Activated naive CD4-positive, alpha-beta T cell treated with anti-CD3 and anti-CD28 coated beads for 36 hours (primary cell): ENCODE data around the gene RBL1. TPM values are rescaled to one million over a fixed set of nuclear protein-coding genes. Genes with fewer than 3 reads are reported as not detected.
A peak's percentile ranks its signal among the peaks of the same experiment; 100 is the strongest.
"Not testable (repeated sequence)": the region's sequence is repeated elsewhere in the genome, so short reads cannot be mapped to it uniquely, and the experiment has no call there.

Experiments
- CTCF ChIA-PET: fragments of 350-600 bp; sonication (Branson Sonifier 250); formaldehyde crosslinking; loops from one replicate; lab custom pipeline; 2021; ENCODE audit warnings: antibody characterized with exemption; lab: Charles Lee
- DNase-seq: peaks from one replicate; pipeline ENCODE4 v3.0.0-alpha.2; 2020
- H3K27ac Mint-ChIP-seq: one replicate; pipeline ENCODE4 v1.8.0; 2021; ENCODE audit warnings: mild to moderate bottlenecking, mixed read lengths
- H3K27me3 Mint-ChIP-seq: one replicate; pipeline ENCODE4 v1.8.0; 2021; ENCODE audit warnings: low read depth, mixed read lengths
- H3K36me3 Mint-ChIP-seq: one replicate; pipeline ENCODE4 v1.8.0; 2021; ENCODE audit warnings: low read depth, mixed read lengths
- H3K4me1 Mint-ChIP-seq: one replicate; pipeline ENCODE4 v1.8.0; 2021; ENCODE audit warnings: low read depth, mixed read lengths
- H3K4me3 Mint-ChIP-seq: one replicate; pipeline ENCODE4 v1.8.0; 2021; ENCODE audit warnings: mild to moderate bottlenecking, moderate library complexity, mixed read lengths
- H3K9me3 Mint-ChIP-seq: one replicate; pipeline ENCODE4 v1.8.0; 2021; ENCODE audit warnings: mixed read lengths
- intact Hi-C: fragments of 100-400 bp; cut with micrococcal nuclease; formaldehyde crosslinking; loops from one replicate; pipeline ENCODE4 v1.15.1; 2023
- total RNA-seq, 2 experiments: library from RNA; stranded (reverse); gene quantifications; one replicate each; pipeline ENCODE4 v1.2.3, GENCODE V29; 2021

The RBL1 gene, protein sequence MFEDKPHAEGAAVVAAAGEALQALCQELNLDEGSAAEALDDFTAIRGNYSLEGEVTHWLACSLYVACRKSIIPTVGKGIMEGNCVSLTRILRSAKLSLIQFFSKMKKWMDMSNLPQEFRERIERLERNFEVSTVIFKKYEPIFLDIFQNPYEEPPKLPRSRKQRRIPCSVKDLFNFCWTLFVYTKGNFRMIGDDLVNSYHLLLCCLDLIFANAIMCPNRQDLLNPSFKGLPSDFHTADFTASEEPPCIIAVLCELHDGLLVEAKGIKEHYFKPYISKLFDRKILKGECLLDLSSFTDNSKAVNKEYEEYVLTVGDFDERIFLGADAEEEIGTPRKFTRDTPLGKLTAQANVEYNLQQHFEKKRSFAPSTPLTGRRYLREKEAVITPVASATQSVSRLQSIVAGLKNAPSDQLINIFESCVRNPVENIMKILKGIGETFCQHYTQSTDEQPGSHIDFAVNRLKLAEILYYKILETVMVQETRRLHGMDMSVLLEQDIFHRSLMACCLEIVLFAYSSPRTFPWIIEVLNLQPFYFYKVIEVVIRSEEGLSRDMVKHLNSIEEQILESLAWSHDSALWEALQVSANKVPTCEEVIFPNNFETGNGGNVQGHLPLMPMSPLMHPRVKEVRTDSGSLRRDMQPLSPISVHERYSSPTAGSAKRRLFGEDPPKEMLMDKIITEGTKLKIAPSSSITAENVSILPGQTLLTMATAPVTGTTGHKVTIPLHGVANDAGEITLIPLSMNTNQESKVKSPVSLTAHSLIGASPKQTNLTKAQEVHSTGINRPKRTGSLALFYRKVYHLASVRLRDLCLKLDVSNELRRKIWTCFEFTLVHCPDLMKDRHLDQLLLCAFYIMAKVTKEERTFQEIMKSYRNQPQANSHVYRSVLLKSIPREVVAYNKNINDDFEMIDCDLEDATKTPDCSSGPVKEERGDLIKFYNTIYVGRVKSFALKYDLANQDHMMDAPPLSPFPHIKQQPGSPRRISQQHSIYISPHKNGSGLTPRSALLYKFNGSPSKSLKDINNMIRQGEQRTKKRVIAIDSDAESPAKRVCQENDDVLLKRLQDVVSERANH
- 10 to 100 TPM; 32.9 to 36.2 TPM for total RNA-seq

- Mint-ChIP-seq H3K27ac (peak within 1 kb of the TSS; percentile 100), H3K36me3 (peaks cover 24% of the 10 kb centered on the region), H3K27me3 (no peaks in the 10 kb centered on the region), H3K9me3 (no peaks in the 10 kb centered on the region), H3K4me3 (peak within 1 kb of the TSS; percentile 92), H3K4me1 (peaks cover 37% of the 10 kb centered on the region)
- peak; percentile 91 for DNase-seq
- intact Hi-C loops = loop anchor here (1.0 to 10.0 kb wide), 7 partner anchors 51 to 939 kb away; partner anchors contain the start of genes BLCAP, RPRD1B, SAMHD1 and TTI1
- CTCF ChIA-PET = interaction anchor here (1.2 to 2.3 kb wide), 3 partner anchors 13 to 96 kb away, joined by 3 to 8 read pairs (median 5); no protein-coding TSS in a partner anchor
Observed at GRCh38 chr20:37095599-37096414, at the start of gene RBL1. TSS of gene RBL1 (minus strand) at chr20:37095997. CDS start at chr20:37095928, 69 bp downstream.

GRCh38 chr20:37144856-37145404, 49.1 kb upstream of the RBL1 start:
- Mint-ChIP-seq H3K9me3 (no peaks in the 10 kb centered on the region), H3K4me3 (no peak overlapping the region)
- CTCF ChIA-PET = no interaction called here

GRCh38 chr20:37142708-37143107, 46.9 kb upstream of the RBL1 start:
- DNase-seq = no peak
- H3K4me1 Mint-ChIP-seq = no peaks in the 10 kb centered on the region
- H3K36me3 Mint-ChIP-seq = no peaks in the 10 kb centered on the region
- H3K9me3 Mint-ChIP-seq = no peaks in the 10 kb centered on the region
- H3K4me3 Mint-ChIP-seq = no peak overlapping the region
- no peak overlapping the region for H3K27ac Mint-ChIP-seq
- intact Hi-C loops = no loop called here
- CTCF ChIA-PET = no interaction called here
- no peaks in the 10 kb centered on the region for H3K27me3 Mint-ChIP-seq

More at GRCh38 chr20:37144856-37145404, 49.1 kb upstream of the RBL1 start:
- no peaks in the 10 kb centered on the region for H3K4me1 Mint-ChIP-seq
- H3K36me3 Mint-ChIP-seq = no peaks in the 10 kb centered on the region
- no peaks in the 10 kb centered on the region for H3K27me3 Mint-ChIP-seq
- no peak for DNase-seq
- intact Hi-C loops = no loop called here
- H3K27ac Mint-ChIP-seq = no peak overlapping the region

DNA sequence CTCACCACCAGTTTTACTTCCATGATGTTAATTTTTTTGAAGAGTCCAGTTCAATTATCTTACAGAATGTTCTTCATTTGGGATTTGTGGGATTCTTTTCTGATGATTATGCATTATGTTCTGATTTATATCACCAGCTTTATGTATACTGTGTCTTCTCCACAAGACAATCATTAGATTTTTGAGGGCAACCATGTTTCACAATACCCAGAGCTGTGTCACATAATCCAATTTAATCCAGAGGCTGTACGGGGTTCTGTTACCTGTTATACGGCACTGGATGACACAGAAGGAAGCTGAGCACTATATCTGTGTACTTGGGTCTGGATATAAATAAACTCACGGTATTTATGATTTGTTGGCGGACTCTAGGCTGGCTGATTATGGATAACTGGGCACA, 41.8 kb upstream of the RBL1 start:
- intact Hi-C loops = no loop called here

DNA sequence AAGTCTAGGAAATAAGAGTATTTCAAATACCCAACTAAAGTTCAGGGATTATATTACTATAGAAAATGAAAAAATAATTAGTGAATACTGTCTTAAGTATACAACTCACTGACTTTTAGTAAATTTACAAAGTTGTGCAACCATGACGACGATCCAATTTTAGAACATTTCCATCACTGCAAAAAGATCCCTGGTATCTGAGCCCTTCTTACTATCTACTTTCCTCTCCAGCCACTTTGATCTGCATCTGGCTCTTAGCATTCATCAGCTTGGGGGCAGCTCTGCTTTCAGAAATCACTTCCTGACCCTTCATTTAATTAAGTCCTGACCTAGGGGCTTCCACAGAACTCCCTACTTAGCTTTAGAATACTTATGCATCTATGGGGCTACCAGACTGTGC, 38.2 kb upstream of the RBL1 start:
- intact Hi-C loops = no loop called here
- CTCF ChIA-PET = no interaction called here
- Mint-ChIP-seq H3K9me3 (no peaks in the 10 kb centered on the region), H3K36me3 (no peaks in the 10 kb centered on the region), H3K27ac (no peak overlapping the region), H3K4me3 (no peak overlapping the region), H3K27me3 (no peaks in the 10 kb centered on the region), H3K4me1 (no peaks in the 10 kb centered on the region)
- no peak for DNase-seq

More for the DNA sequence above, 41.8 kb upstream of the RBL1 start:
- H3K4me3 Mint-ChIP-seq = no peak overlapping the region
- CTCF ChIA-PET = interaction anchor here (0.5 kb wide), 1 partner anchor 1145 kb away, joined by 4 read pairs; no protein-coding TSS in a partner anchor
- H3K27me3 Mint-ChIP-seq = no peaks in the 10 kb centered on the region
- no peaks in the 10 kb centered on the region for H3K9me3 Mint-ChIP-seq
- H3K4me1 Mint-ChIP-seq = no peaks in the 10 kb centered on the region
- H3K36me3 Mint-ChIP-seq = no peaks in the 10 kb centered on the region
- no peak for DNase-seq
- no peak overlapping the region for H3K27ac Mint-ChIP-seq

GRCh38 chr20:37131486-37131885, 35.7 kb upstream of the RBL1 start:
- no peak for DNase-seq
- Mint-ChIP-seq H3K36me3 (no peaks in the 10 kb centered on the region), H3K4me3 (no peak overlapping the region), H3K27me3 (no peaks in the 10 kb centered on the region), H3K27ac (no peak overlapping the region), H3K4me1 (no peaks in the 10 kb centered on the region), H3K9me3 (no peaks in the 10 kb centered on the region)
- intact Hi-C loops = no loop called here
- CTCF ChIA-PET = interaction anchor here (1.0 kb wide), 1 partner anchor 60 kb away, joined by 3 read pairs; no protein-coding TSS in a partner anchor

GRCh38 chr20:37128803-37129202, 33.0 kb upstream of the RBL1 start:
- DNase-seq = no peak
- CTCF ChIA-PET = no interaction called here
- intact Hi-C loops = no loop called here
- Mint-ChIP-seq H3K9me3 (peaks cover 2% of the 10 kb centered on the region), H3K4me3 (no peak overlapping the region), H3K36me3 (no peaks in the 10 kb centered on the region), H3K4me1 (no peaks in the 10 kb centered on the region), H3K27ac (no peak overlapping the region), H3K27me3 (no peaks in the 10 kb centered on the region)

DNA sequence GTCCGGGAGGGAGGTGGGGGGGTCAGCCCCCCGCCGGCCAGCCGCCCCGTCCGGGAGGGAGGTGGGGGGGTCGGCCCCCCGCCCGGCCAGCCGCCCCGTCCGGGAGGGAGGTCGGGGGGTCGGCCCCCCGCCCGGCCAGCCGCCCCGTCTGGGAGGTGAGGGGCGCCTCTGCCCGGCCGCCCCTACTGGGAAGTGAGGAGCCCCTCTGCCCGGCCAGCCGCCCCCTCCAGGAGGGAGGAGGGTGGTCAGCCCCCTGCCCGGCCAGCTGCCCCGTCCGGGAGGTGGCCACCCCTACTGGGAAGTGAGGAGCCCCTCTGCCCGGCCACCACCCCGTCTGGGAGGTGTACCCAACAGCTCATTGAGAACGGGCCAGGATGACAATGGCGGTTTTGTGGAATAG, 30.5 kb upstream of the RBL1 start:
- H3K4me1 Mint-ChIP-seq, H3K36me3 Mint-ChIP-seq, intact Hi-C loops, H3K9me3 Mint-ChIP-seq, CTCF ChIA-PET, DNase-seq, H3K27me3 Mint-ChIP-seq, H3K27ac Mint-ChIP-seq, H3K4me3 Mint-ChIP-seq: not testable (repeated sequence)

- Mint-ChIP-seq H3K27ac (no peak overlapping the region), H3K4me3 (no peak overlapping the region)
Observed at GRCh38 chr20:37123441-37123840, 27.6 kb upstream of the RBL1 start.

GRCh38 chr20:37120497-37120896, 24.7 kb upstream of the RBL1 start:
- no peaks in the 10 kb centered on the region for H3K27me3 Mint-ChIP-seq

More at GRCh38 chr20:37123441-37123840, 27.6 kb upstream of the RBL1 start:
- Mint-ChIP-seq H3K4me1 (no peaks in the 10 kb centered on the region), H3K36me3 (no peaks in the 10 kb centered on the region), H3K9me3 (peaks cover 2% of the 10 kb centered on the region), H3K27me3 (no peaks in the 10 kb centered on the region)
- CTCF ChIA-PET = no interaction called here
- intact Hi-C loops = no loop called here
- DNase-seq = no peak

GRCh38 chr20:37119356-37120036, 23.7 kb upstream of the RBL1 start:
- H3K9me3 Mint-ChIP-seq = peaks cover under 1% of the 10 kb centered on the region
- no peak overlapping the region for H3K27ac Mint-ChIP-seq
- no peak overlapping the region for H3K4me3 Mint-ChIP-seq
- CTCF ChIA-PET = no interaction called here
- intact Hi-C loops = no loop called here
- no peaks in the 10 kb centered on the region for H3K36me3 Mint-ChIP-seq
- no peaks in the 10 kb centered on the region for H3K27me3 Mint-ChIP-seq
- H3K4me1 Mint-ChIP-seq = no peaks in the 10 kb centered on the region
- DNase-seq = no peak

More at GRCh38 chr20:37120497-37120896, 24.7 kb upstream of the RBL1 start:
- DNase-seq = no peak
- Mint-ChIP-seq H3K9me3 (peaks cover 2% of the 10 kb centered on the region), H3K36me3 (no peaks in the 10 kb centered on the region), H3K4me3 (no peak overlapping the region), H3K27ac (no peak overlapping the region), H3K4me1 (no peaks in the 10 kb centered on the region)
- CTCF ChIA-PET = no interaction called here
- intact Hi-C loops = no loop called here
